ENCODE data around the gene LGR6.

Gene LGR6

GRCh38 chr1:202208351-202208857 lies 14.8 kb downstream of the LGR6 start:
- Histone ChIP-seq H3K79me2 (ENCODE audit: low read length) (no peaks in the 10 kb centered on the region), H3K36me3 (replicated peaks; ENCODE audit: insufficient read depth, low read length) (no peaks in the 10 kb centered on the region), H3K4me1 (ENCODE audit: low read length) (no peaks in the 10 kb centered on the region), H4K20me1 (ENCODE audit: insufficient read depth, low read length) (no peaks in the 10 kb centered on the region), H3K4me2 (ENCODE audit: low read depth, low read length) (no peak overlapping the region), H2AFZ (ENCODE audit: low read length) (no peak overlapping the region), H3F3A (ENCODE audit: insufficient read depth, low read length) (no peaks in the 10 kb centered on the region), H3K9me3 (replicated peaks; ENCODE audit: insufficient read depth, low read length) (no peaks in the 10 kb centered on the region), H3K9me2 (replicated peaks; ENCODE audit: insufficient read depth, low read length) (no peaks in the 10 kb centered on the region), H3K27ac (ENCODE audit: low read length) (no peak overlapping the region), H3K27me3 (replicated peaks; ENCODE audit: insufficient read depth, low read length) (peaks cover 44% of the 10 kb centered on the region), H3K9ac (ENCODE audit: low read length) (no peak overlapping the region), H3K4me3 (ENCODE audit: low read length) (no peak overlapping the region)
- no peak for TF ChIP-seq EZH2phosphoT487 (IDR thresholded peaks at IDR 0.05; ENCODE audit: low read length)
- TF ChIP-seq EZH2 (optimal IDR thresholded peaks at IDR 0.05; ENCODE audit: low read depth, low read length), result no peak
- no peak for TF ChIP-seq CTCF (IDR thresholded peaks at IDR 0.05; ENCODE audit: low read length)
- no peak for DNase-seq

- Histone ChIP-seq H3K27ac (ENCODE audit: low read length) (no peak overlapping the region), H2AFZ (ENCODE audit: low read length) (no peak overlapping the region), H3K4me2 (ENCODE audit: low read depth, low read length) (no peak overlapping the region), H4K20me1 (ENCODE audit: insufficient read depth, low read length) (no peaks in the 10 kb centered on the region), H3K9me3 (replicated peaks; ENCODE audit: insufficient read depth, low read length) (no peaks in the 10 kb centered on the region), H3K9ac (ENCODE audit: low read length) (no peak overlapping the region), H3K79me2 (ENCODE audit: low read length) (no peaks in the 10 kb centered on the region), H3K36me3 (replicated peaks; ENCODE audit: insufficient read depth, low read length) (no peaks in the 10 kb centered on the region), H3K9me2 (replicated peaks; ENCODE audit: insufficient read depth, low read length) (no peaks in the 10 kb centered on the region), H3K4me3 (ENCODE audit: low read length) (no peak overlapping the region), H3K27me3 (replicated peaks; ENCODE audit: insufficient read depth, low read length) (peaks cover 62% of the 10 kb centered on the region), H3K4me1 (ENCODE audit: low read length) (no peaks in the 10 kb centered on the region), H3F3A (ENCODE audit: insufficient read depth, low read length) (no peaks in the 10 kb centered on the region)
- DNase-seq, result no peak
- TF ChIP-seq CTCF (IDR thresholded peaks at IDR 0.05; ENCODE audit: low read length), result peak; percentile 10
- TF ChIP-seq EZH2 (optimal IDR thresholded peaks at IDR 0.05; ENCODE audit: low read depth, low read length), result no peak
- TF ChIP-seq EZH2phosphoT487 (IDR thresholded peaks at IDR 0.05; ENCODE audit: low read length), result no peak
Measured at GRCh38 chr1:202210385-202210784, 16.8 kb downstream of the LGR6 start.

GRCh38 chr1:202210969-202211368 lies 17.4 kb downstream of the LGR6 start:
- no peak overlapping the region for H3K27ac ChIP-seq (ENCODE audit: low read length)
- H3K4me3 ChIP-seq (ENCODE audit: low read length), result no peak overlapping the region
- no peaks in the 10 kb centered on the region for H3K9me3 ChIP-seq (replicated peaks; ENCODE audit: insufficient read depth, low read length)
- no peaks in the 10 kb centered on the region for H3K9me2 ChIP-seq (replicated peaks; ENCODE audit: insufficient read depth, low read length)
- H4K20me1 ChIP-seq (ENCODE audit: insufficient read depth, low read length), result no peaks in the 10 kb centered on the region
- TF ChIP-seq CTCF (IDR thresholded peaks at IDR 0.05; ENCODE audit: low read length), result no peak
- TF ChIP-seq EZH2phosphoT487 (IDR thresholded peaks at IDR 0.05; ENCODE audit: low read length), result no peak
- no peak for TF ChIP-seq EZH2 (optimal IDR thresholded peaks at IDR 0.05; ENCODE audit: low read depth, low read length)
- H2AFZ ChIP-seq (ENCODE audit: low read length), result no peak overlapping the region
- DNase-seq, result no peak
- H3K79me2 ChIP-seq (ENCODE audit: low read length), result no peaks in the 10 kb centered on the region
- no peaks in the 10 kb centered on the region for H3K4me1 ChIP-seq (ENCODE audit: low read length)
- no peaks in the 10 kb centered on the region for H3F3A ChIP-seq (ENCODE audit: insufficient read depth, low read length)
- no peak overlapping the region for H3K9ac ChIP-seq (ENCODE audit: low read length)
- H3K27me3 ChIP-seq (replicated peaks; ENCODE audit: insufficient read depth, low read length), result peaks cover 67% of the 10 kb centered on the region
- H3K4me2 ChIP-seq (ENCODE audit: low read depth, low read length), result no peak overlapping the region
- H3K36me3 ChIP-seq (replicated peaks; ENCODE audit: insufficient read depth, low read length), result no peaks in the 10 kb centered on the region

Data from MM.1S (cell line).